GM19025 (cell line): ENCODE measurements around the gene EQTN.
A peak's percentile ranks its signal among the peaks of the same experiment; 100 is the strongest.

Experiments used
- ATAC-seq: cut with Tn5 transposase; IDR thresholded peaks from one replicate; pipeline ENCODE4 v1.9.1; 2021; ENCODE audit warnings: mild to moderate bottlenecking, low read depth, moderate library complexity; ENCODE audit not compliant: unreplicated experiment

Gene EQTN

GRCh38 chr9:27297050-27297449 is at the start of gene EQTN:
EQTN (minus strand) TSS chr9:27297150; CDS start chr9:27297055, 95 bp downstream.
- no peak for ATAC-seq

- ATAC-seq, result no peak
Observed at GRCh38 chr9:27344776-27345175, 47.8 kb upstream of the EQTN start.

- ATAC-seq, result no peak
Observed at GRCh38 chr9:27341545-27342294, 44.8 kb upstream of the EQTN start.

- ATAC-seq, result no peak
Observed at GRCh38 chr9:27340961-27341511, 44.1 kb upstream of the EQTN start.

GRCh38 chr9:27340285-27340674 is 43.3 kb upstream of the EQTN start:
- ATAC-seq, result no peak

- ATAC-seq, result no peak
Observed at GRCh38 chr9:27339661-27340284, 42.8 kb upstream of the EQTN start.

- no peak for ATAC-seq
Observed at GRCh38 chr9:27338527-27338903, 41.6 kb upstream of the EQTN start.

GRCh38 chr9:27337833-27338526 is 41.0 kb upstream of the EQTN start:
- ATAC-seq, result no peak

- no peak for ATAC-seq
Observed at GRCh38 chr9:27337236-27337635, 40.3 kb upstream of the EQTN start.

- no peak for ATAC-seq
Observed at GRCh38 chr9:27336829-27337228, 39.9 kb upstream of the EQTN start.

GRCh38 chr9:27336126-27336525 is 39.2 kb upstream of the EQTN start:
- no peak for ATAC-seq

- ATAC-seq, result no peak
Observed at GRCh38 chr9:27335075-27335474, 38.1 kb upstream of the EQTN start.

- ATAC-seq, result peak; percentile 72
Observed at GRCh38 chr9:27333241-27334052, 36.5 kb upstream of the EQTN start.

GRCh38 chr9:27331393-27331792 is 34.4 kb upstream of the EQTN start:
- ATAC-seq, result no peak

GRCh38 chr9:27329291-27329690 is 32.3 kb upstream of the EQTN start:
- no peak for ATAC-seq

GRCh38 chr9:27328483-27328882 is 31.5 kb upstream of the EQTN start:
- ATAC-seq, result no peak

- no peak for ATAC-seq
Observed at GRCh38 chr9:27311184-27311583, 14.2 kb upstream of the EQTN start.

GRCh38 chr9:27310582-27310981 is 13.6 kb upstream of the EQTN start:
- ATAC-seq, result no peak

- ATAC-seq, result no peak
Observed at GRCh38 chr9:27308691-27309390, 11.9 kb upstream of the EQTN start.

GRCh38 chr9:27304521-27304920 is 7.6 kb upstream of the EQTN start:
- ATAC-seq, result no peak
